Chondrocyte (in vitro differentiated cells): ENCODE data around the gene MKI67. TPM values are rescaled to one million over a fixed set of nuclear protein-coding genes. Genes with fewer than 3 reads are reported as not detected.

Experiments used
- DNase-seq: peaks from one replicate; pipeline ENCODE4 v3.0.0; 2021; ENCODE audit warnings: mixed read lengths, low spot score
- H3K27ac Mint-ChIP-seq: one replicate; pipeline ENCODE4 v1.8.0; 2021; ENCODE audit warnings: mild to moderate bottlenecking, moderate library complexity, mixed read lengths; ENCODE audit not compliant: unreplicated experiment
- H3K27me3 Mint-ChIP-seq: 2 replicates; pipeline ENCODE4 v1.8.0; 2021; ENCODE audit warnings: low read depth, mixed read lengths
- H3K36me3 Mint-ChIP-seq: 2 replicates; pipeline ENCODE4 v1.8.0; 2021; ENCODE audit warnings: low read depth, mixed read lengths
- H3K4me1 Mint-ChIP-seq: 2 replicates; pipeline ENCODE4 v1.8.0; 2021; ENCODE audit warnings: low read depth, mild to moderate bottlenecking, mixed read lengths
- H3K4me3 Mint-ChIP-seq: one replicate; pipeline ENCODE4 v1.8.0; 2021; ENCODE audit warnings: mild to moderate bottlenecking, moderate library complexity, mixed read lengths; ENCODE audit not compliant: unreplicated experiment
- H3K9me3 Mint-ChIP-seq: 2 replicates; pipeline ENCODE4 v1.8.0; 2021; ENCODE audit warnings: low read depth, mixed read lengths
- total RNA-seq: library from RNA; stranded (reverse); gene quantifications from 3 replicates; pipeline ENCODE4 v1.2.1, GENCODE V29; 2021
- TF ChIP-seq, protein P1 (sequence below): fragments of 200-600 bp; sonication (generic); IDR thresholded peaks from 2 replicates; pipeline ENCODE4 v1.5.0; 2021; ENCODE audit warnings: antibody characterized with exemption, mild to moderate bottlenecking, moderate library complexity

MKI67 gene
- total RNA-seq, 1 donor from 2014 or later: 17.1 TPM

GRCh38 chr10:128054163-128054970 is 71.9 kb downstream of the MKI67 start:
- peak; percentile 58 for DNase-seq
- H3K4me1 Mint-ChIP-seq: peaks cover 4% of the 10 kb centered on the region
- H3K4me3 Mint-ChIP-seq: no peak overlapping the region
- TF ChIP-seq, protein P1, sequence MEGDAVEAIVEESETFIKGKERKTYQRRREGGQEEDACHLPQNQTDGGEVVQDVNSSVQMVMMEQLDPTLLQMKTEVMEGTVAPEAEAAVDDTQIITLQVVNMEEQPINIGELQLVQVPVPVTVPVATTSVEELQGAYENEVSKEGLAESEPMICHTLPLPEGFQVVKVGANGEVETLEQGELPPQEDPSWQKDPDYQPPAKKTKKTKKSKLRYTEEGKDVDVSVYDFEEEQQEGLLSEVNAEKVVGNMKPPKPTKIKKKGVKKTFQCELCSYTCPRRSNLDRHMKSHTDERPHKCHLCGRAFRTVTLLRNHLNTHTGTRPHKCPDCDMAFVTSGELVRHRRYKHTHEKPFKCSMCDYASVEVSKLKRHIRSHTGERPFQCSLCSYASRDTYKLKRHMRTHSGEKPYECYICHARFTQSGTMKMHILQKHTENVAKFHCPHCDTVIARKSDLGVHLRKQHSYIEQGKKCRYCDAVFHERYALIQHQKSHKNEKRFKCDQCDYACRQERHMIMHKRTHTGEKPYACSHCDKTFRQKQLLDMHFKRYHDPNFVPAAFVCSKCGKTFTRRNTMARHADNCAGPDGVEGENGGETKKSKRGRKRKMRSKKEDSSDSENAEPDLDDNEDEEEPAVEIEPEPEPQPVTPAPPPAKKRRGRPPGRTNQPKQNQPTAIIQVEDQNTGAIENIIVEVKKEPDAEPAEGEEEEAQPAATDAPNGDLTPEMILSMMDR: no peak
- no peaks in the 10 kb centered on the region for H3K36me3 Mint-ChIP-seq
- no peaks in the 10 kb centered on the region for H3K27me3 Mint-ChIP-seq
- no peaks in the 10 kb centered on the region for H3K9me3 Mint-ChIP-seq
- H3K27ac Mint-ChIP-seq: no peak overlapping the region

- TF ChIP-seq, protein P1: no peak
- H3K4me1 Mint-ChIP-seq: peaks cover 3% of the 10 kb centered on the region
- no peaks in the 10 kb centered on the region for H3K36me3 Mint-ChIP-seq
- DNase-seq: peak; percentile 25
- no peak overlapping the region for H3K4me3 Mint-ChIP-seq
- H3K9me3 Mint-ChIP-seq: no peaks in the 10 kb centered on the region
- H3K27ac Mint-ChIP-seq: no peak overlapping the region
- H3K27me3 Mint-ChIP-seq: no peaks in the 10 kb centered on the region
These were observed 72.9 kb downstream of the MKI67 start for GRCh38 chr10:128053356-128053755.

GRCh38 chr10:128052696-128053095 is 73.5 kb downstream of the MKI67 start:
- Mint-ChIP-seq H3K27ac (no peak overlapping the region), H3K4me1 (peaks cover 10% of the 10 kb centered on the region), H3K9me3 (no peaks in the 10 kb centered on the region), H3K4me3 (no peak overlapping the region), H3K36me3 (no peaks in the 10 kb centered on the region), H3K27me3 (no peaks in the 10 kb centered on the region)
- TF ChIP-seq, protein P1: no peak
- peak; percentile 38 for DNase-seq

GRCh38 chr10:128051548-128051947 is 74.7 kb downstream of the MKI67 start:
- H3K4me3 Mint-ChIP-seq: no peak overlapping the region
- H3K27me3 Mint-ChIP-seq: no peaks in the 10 kb centered on the region
- no peak overlapping the region for H3K27ac Mint-ChIP-seq
- H3K9me3 Mint-ChIP-seq: no peaks in the 10 kb centered on the region
- DNase-seq: peak; percentile 24
- TF ChIP-seq, protein P1: no peak
- peaks cover 15% of the 10 kb centered on the region for H3K4me1 Mint-ChIP-seq
- no peaks in the 10 kb centered on the region for H3K36me3 Mint-ChIP-seq

DNA sequence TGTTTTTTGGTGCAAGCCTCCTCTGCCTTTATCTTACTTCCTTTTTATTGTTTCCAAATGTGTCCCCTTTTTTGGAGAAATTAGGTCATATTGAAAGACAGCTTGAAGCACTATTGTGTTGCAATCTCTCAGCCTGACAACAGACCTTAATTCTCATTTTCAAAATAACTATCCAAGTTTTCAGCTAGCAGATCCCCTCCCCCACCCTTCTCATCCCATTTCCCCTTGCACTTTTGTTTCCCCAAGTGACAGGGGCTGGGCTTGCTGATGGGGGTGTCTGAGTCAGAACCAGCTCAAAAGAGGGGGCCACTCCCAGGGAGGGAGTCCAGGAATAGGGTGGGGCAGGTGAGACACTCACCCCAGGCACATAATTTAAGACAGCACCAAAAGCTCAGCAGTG is 75.3 kb downstream of the MKI67 start:
- Mint-ChIP-seq H3K9me3 (no peaks in the 10 kb centered on the region), H3K36me3 (no peaks in the 10 kb centered on the region), H3K27me3 (no peaks in the 10 kb centered on the region), H3K27ac (no peak overlapping the region), H3K4me3 (no peak overlapping the region), H3K4me1 (peaks cover 15% of the 10 kb centered on the region)
- TF ChIP-seq, protein P1: no peak
- peak; percentile 34 for DNase-seq
